Measurements from ENCODE around the gene AFG3L2. TPM values are rescaled to one million over a fixed set of nuclear protein-coding genes. Genes with fewer than 3 reads are reported as not detected.

AFG3L2 gene
- total and polyA plus RNA-seq, 9 of the 15 experiments (the other 6 are each of a cell fraction or from before 2014, with no cell fraction given) = 24.1 to 109 (median 84.0) TPM

DNA sequence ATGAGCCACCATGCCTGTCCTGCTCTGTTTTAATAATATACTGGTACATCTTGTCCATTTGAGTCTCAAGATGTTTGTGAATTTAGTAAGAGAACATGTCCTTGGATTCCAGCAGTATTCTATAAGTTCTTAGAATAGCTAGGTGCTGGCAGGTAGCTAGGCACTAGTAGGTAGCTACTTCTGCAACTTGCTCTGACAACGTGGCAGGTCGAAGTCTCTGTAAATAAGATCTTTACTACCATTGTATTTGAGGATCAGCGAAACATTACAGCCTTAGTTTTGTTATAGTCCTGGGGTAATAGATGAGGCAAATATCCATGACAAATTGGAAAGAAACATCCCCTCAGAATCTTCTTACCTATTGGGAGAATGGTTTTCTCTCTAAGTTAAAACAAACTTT lies 16.5 kb upstream of the AFG3L2 start (continued):
- TF ChIP-seq, protein P1, sequence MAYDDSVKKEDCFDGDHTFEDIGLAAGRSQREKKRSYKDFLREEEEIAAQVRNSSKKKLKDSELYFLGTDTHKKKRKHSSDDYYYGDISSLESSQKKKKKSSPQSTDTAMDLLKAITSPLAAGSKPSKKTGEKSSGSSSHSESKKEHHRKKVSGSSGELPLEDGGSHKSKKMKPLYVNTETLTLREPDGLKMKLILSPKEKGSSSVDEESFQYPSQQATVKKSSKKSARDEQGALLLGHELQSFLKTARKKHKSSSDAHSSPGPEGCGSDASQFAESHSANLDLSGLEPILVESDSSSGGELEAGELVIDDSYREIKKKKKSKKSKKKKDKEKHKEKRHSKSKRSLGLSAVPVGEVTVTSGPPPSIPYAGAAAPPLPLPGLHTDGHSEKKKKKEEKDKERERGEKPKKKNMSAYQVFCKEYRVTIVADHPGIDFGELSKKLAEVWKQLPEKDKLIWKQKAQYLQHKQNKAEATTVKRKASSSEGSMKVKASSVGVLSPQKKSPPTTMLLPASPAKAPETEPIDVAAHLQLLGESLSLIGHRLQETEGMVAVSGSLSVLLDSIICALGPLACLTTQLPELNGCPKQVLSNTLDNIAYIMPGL (CRISPR knock-in tag; IDR thresholded peaks at IDR 0.05) = no peak
- no peak for TF ChIP-seq CBFA2T2 (conservative IDR thresholded peaks at IDR 0.05)
- TF ChIP-seq CTBP1 (IDR thresholded peaks at IDR 0.05; ENCODE audit: borderline replicate concordance) = no peak
- TF ChIP-seq FOSL1 (tag; conservative IDR thresholded peaks at IDR 0.05) = no peak

DNA sequence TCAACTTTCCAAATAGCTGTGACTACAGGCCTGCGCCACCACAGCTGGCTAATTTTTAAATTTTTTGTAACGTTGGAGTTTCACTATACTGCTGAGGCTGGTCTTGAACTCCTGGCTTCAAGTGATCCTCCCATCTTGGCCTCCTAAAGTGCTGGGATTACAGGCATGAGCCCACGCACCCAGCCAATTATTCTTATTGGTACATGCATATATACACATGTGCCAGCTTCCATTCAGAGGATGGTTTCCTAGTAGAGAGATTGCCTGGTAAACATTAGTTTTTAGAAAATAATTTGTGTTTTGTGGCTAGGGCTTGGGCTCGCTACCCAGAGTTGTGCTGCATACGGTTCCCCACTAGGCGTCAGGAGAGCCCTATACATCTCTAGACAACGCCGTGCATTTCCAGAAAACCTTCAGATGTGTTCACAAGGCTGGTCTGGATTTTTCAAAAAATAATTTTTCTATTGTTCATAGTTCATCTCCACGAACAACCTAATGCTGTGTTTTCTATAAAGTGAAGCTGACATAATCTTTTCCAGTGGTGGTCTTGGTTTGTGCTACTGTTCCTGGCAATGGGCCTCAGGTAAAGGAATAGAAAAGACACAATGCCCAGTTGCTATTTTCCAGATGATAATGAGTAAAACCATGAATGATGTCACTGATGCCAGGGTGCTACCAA lies 14.6 kb upstream of the AFG3L2 start:
- H3K9me3 ChIP-seq (replicated peaks; ENCODE audit: control insufficient read depth, insufficient read depth, low read depth, low read length) = no peaks in the 10 kb centered on the region
- H3K9ac ChIP-seq (ENCODE audit: insufficient read depth in 1 of 2, low read depth in 2 of 2, low read length in 2 of 2) = no peak overlapping the region
- no TSS peak for BruUV-seq (replicated peaks)
- FAIRE-seq (peak; percentile 86), ATAC-seq (peak; percentile 90), DNase-seq (ENCODE audit: extremely low read depth in 1 of 4, low spot score in 3 of 4) (peak; percentile 63 to 80 (median 66))
- H3K4me1 ChIP-seq (replicated peaks in 1 of 2; ENCODE audit: control insufficient read depth in 2 of 2, insufficient read depth in 2 of 2, low read length in 2 of 2) = peaks cover 4 to 6% of the 10 kb centered on the region in 2 experiments; a peak in 3 of 5 replicates
- ChIA-PET CTCF (ENCODE audit: low intra/inter-chr PET ratio) (interaction anchor here (0.7 to 4.1 kb wide), 4 partner anchors 266 to 543 kb away, joined by 3 to 50 read pairs (median 6); partner anchors contain the start of gene SPIRE1), POLR2A (no interaction called here)
- H3K27me3 ChIP-seq (ENCODE audit: control insufficient read depth in 2 of 2, insufficient read depth in 2 of 2, low read length in 2 of 2) = no peaks in the 10 kb centered on the region
- intact Hi-C loops (cut with micrococcal nuclease) (loop anchor here (1.0 to 5.0 kb wide), 4 partner anchors 109 to 541 kb away; no protein-coding TSS in a partner anchor), in situ Hi-C loops (cut with MboI) (loop anchor here (5.0 kb wide), 1 partner anchor 276 kb away; no protein-coding TSS in a partner anchor)
- H3K4me3 ChIP-seq = no peak overlapping the region
- H4K20me1 ChIP-seq (replicated peaks; ENCODE audit: control insufficient read depth, insufficient read depth, low read length) = no peaks in the 10 kb centered on the region
- no peaks in the 10 kb centered on the region for H3K9me1 ChIP-seq (ENCODE audit: control insufficient read depth, insufficient read depth, low read length)
- no peak overlapping the region for H3K27ac ChIP-seq (ENCODE audit: extremely low read depth, low read depth, low read length)
- 2% methylated on average over 9 of the region's 9 CpGs for WGBS (ENCODE audit: insufficient coverage, low coverage, missing lambda C conversion rate)
- H2AFZ ChIP-seq (ENCODE audit: low read depth, low read length) = peak overlapping the region; percentile 73
- H3K79me2 ChIP-seq (ENCODE audit: control insufficient read depth, insufficient read depth, low read length) = no peaks in the 10 kb centered on the region
- H3K4me2 ChIP-seq (ENCODE audit: insufficient read depth, low read length) = no peak overlapping the region
- H3K36me3 ChIP-seq (ENCODE audit: control insufficient read depth, insufficient read depth, low read length) = no peaks in the 10 kb centered on the region
- TF ChIP-seq POLR2AphosphoS5 (IDR thresholded peaks at IDR 0.05; ENCODE audit: control insufficient read depth, insufficient read depth, low read depth, low read length) = no peak
- TF ChIP-seq, protein P2, sequence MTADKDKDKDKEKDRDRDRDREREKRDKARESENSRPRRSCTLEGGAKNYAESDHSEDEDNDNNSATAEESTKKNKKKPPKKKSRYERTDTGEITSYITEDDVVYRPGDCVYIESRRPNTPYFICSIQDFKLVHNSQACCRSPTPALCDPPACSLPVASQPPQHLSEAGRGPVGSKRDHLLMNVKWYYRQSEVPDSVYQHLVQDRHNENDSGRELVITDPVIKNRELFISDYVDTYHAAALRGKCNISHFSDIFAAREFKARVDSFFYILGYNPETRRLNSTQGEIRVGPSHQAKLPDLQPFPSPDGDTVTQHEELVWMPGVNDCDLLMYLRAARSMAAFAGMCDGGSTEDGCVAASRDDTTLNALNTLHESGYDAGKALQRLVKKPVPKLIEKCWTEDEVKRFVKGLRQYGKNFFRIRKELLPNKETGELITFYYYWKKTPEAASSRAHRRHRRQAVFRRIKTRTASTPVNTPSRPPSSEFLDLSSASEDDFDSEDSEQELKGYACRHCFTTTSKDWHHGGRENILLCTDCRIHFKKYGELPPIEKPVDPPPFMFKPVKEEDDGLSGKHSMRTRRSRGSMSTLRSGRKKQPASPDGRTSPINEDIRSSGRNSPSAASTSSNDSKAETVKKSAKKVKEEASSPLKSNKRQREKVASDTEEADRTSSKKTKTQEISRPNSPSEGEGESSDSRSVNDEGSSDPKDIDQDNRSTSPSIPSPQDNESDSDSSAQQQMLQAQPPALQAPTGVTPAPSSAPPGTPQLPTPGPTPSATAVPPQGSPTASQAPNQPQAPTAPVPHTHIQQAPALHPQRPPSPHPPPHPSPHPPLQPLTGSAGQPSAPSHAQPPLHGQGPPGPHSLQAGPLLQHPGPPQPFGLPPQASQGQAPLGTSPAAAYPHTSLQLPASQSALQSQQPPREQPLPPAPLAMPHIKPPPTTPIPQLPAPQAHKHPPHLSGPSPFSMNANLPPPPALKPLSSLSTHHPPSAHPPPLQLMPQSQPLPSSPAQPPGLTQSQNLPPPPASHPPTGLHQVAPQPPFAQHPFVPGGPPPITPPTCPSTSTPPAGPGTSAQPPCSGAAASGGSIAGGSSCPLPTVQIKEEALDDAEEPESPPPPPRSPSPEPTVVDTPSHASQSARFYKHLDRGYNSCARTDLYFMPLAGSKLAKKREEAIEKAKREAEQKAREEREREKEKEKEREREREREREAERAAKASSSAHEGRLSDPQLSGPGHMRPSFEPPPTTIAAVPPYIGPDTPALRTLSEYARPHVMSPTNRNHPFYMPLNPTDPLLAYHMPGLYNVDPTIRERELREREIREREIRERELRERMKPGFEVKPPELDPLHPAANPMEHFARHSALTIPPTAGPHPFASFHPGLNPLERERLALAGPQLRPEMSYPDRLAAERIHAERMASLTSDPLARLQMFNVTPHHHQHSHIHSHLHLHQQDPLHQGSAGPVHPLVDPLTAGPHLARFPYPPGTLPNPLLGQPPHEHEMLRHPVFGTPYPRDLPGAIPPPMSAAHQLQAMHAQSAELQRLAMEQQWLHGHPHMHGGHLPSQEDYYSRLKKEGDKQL (CRISPR knock-in tag; IDR thresholded peaks at IDR 0.05; ENCODE audit: borderline replicate concordance) = no peak
- TF ChIP-seq SMAD3 (CRISPR knock-in tag; conservative IDR thresholded peaks at IDR 0.05) = no peak
- TF ChIP-seq SLC30A9 (CRISPR knock-in tag; IDR thresholded peaks at IDR 0.05) = no peak
- TF ChIP-seq EZH2 (IDR thresholded peaks at IDR 0.05; ENCODE audit: borderline replicate concordance, low read depth, low read length) = no peak
- peak; percentile 36; the same call in 1 of the 2 replicates for TF ChIP-seq SMAD4 (CRISPR knock-in tag; conservative IDR thresholded peaks at IDR 0.05)
- no peak for TF ChIP-seq SIN3A (IDR thresholded peaks at IDR 0.05; ENCODE audit: borderline replicate concordance in 2 of 2, control insufficient read depth in 1 of 2, low read depth in 2 of 2, low read length in 2 of 2)
- TF ChIP-seq GTF2F1 (IDR thresholded peaks at IDR 0.05; ENCODE audit: low read depth, low read length) = no peak
- TF ChIP-seq ADNP (tag; IDR thresholded peaks at IDR 0.05) = 0 out of 2 replicates have a peak, but pooled peaks have one; percentile 61
